Loucy (cell line): ENCODE data around the gene EFS.

Experiments
- H2AFZ ChIP-seq: fragments of 200-600 bp; sonication (generic); 2 replicates; pipeline ENCODE4 v1.6.0; 2016; ENCODE audit warnings: antibody characterized with exemption, mild to moderate bottlenecking, low read length, moderate library complexity
- H3F3A ChIP-seq: fragments of 200-600 bp; 2 replicates; pipeline ENCODE4 v1.6.0; 2016; ENCODE audit warnings: antibody characterized with exemption, low read depth, mild to moderate bottlenecking
- H3K27me3 ChIP-seq: fragments of 200-600 bp; sonication (generic); 2 replicates; pipeline ENCODE4 v1.6.1; 2014; ENCODE audit warnings: low read length, mild to moderate bottlenecking; ENCODE audit not compliant: insufficient read depth, poor library complexity, severe bottlenecking
- H3K36me3 ChIP-seq: fragments of 200-600 bp; sonication (generic); 2 replicates; pipeline ENCODE4 v1.6.1; 2016; ENCODE audit warnings: low read length; ENCODE audit not compliant: insufficient read depth
- H3K4me1 ChIP-seq: fragments of 200-600 bp; sonication (generic); 2 replicates; pipeline ENCODE4 v1.5.1; 2014; ENCODE audit warnings: low read length, mild to moderate bottlenecking; ENCODE audit not compliant: insufficient read depth, poor library complexity, severe bottlenecking
- H3K4me2 ChIP-seq: fragments of 200-600 bp; sonication (generic); 2 replicates; pipeline ENCODE4 v1.6.0; 2014; ENCODE audit warnings: antibody characterized with exemption, low read length, low read depth, mild to moderate bottlenecking; ENCODE audit not compliant: poor library complexity, severe bottlenecking
- H3K4me3 ChIP-seq: fragments of 200-600 bp; sonication (generic); 2 replicates; pipeline ENCODE4 v1.5.1; 2014; ENCODE audit warnings: low read length, mild to moderate bottlenecking, mixed read lengths; ENCODE audit not compliant: poor library complexity, severe bottlenecking
- H3K79me2 ChIP-seq: fragments of 200-600 bp; sonication (generic); 2 replicates; pipeline ENCODE4 v1.6.1; 2014; ENCODE audit warnings: low read length; ENCODE audit not compliant: insufficient read depth
- H3K9ac ChIP-seq: fragments of 200-600 bp; sonication (generic); 2 replicates; pipeline ENCODE4 v1.6.0; 2014; ENCODE audit warnings: mild to moderate bottlenecking, low read depth, low read length, moderate library complexity; ENCODE audit not compliant: poor library complexity, severe bottlenecking
- H3K9me2 ChIP-seq: fragments of 200-600 bp; sonication (generic); replicated peaks from 2 replicates; pipeline ENCODE4 v1.6.1; 2016; ENCODE audit warnings: low read depth, low read length, mixed read lengths
- H3K9me3 ChIP-seq: fragments of 200-600 bp; sonication (generic); 2 replicates; pipeline ENCODE4 v1.6.1; 2014; ENCODE audit warnings: mild to moderate bottlenecking, antibody characterized with exemption, low read length, low read depth; ENCODE audit not compliant: insufficient read depth
- H4K20me1 ChIP-seq: fragments of 200-600 bp; sonication (generic); 2 replicates; pipeline ENCODE4 v1.6.0; 2014; ENCODE audit warnings: antibody characterized with exemption, low read length, mild to moderate bottlenecking; ENCODE audit not compliant: insufficient read depth, poor library complexity, severe bottlenecking
- CTCF ChIP-seq: fragments of 200-600 bp; sonication (generic); conservative IDR thresholded peaks from 2 replicates; pipeline ENCODE4 v1.5.1; 2014; ENCODE audit warnings: mild to moderate bottlenecking, antibody characterized with exemption, low read length
- EZH2phosphoT487 ChIP-seq: fragments of 200-600 bp; IDR thresholded peaks from 2 replicates; pipeline ENCODE4 v1.6.1; 2018; ENCODE audit warnings: antibody characterized with exemption, mild to moderate bottlenecking, moderate library complexity, borderline replicate concordance

EFS gene

GRCh38 chr14:23356662-23357061, 8.3 kb downstream of the EFS start:
- Histone ChIP-seq H3K4me1 (no peaks in the 10 kb centered on the region), H3K9me2 (no peaks in the 10 kb centered on the region), H3K27me3 (peaks cover 12% of the 10 kb centered on the region), H2AFZ (no peak overlapping the region), H3K79me2 (no peaks in the 10 kb centered on the region), H3K9ac (no peak overlapping the region), H3K36me3 (no peaks in the 10 kb centered on the region), H3F3A (no peaks in the 10 kb centered on the region), H3K4me2 (no peak overlapping the region), H3K4me3 (no peak overlapping the region), H4K20me1 (no peaks in the 10 kb centered on the region), H3K9me3 (no peaks in the 10 kb centered on the region)
- TF ChIP-seq EZH2phosphoT487 (no peak), CTCF (no peak)

GRCh38 chr14:23355871-23356435, 9.0 kb downstream of the EFS start:
- Histone ChIP-seq H4K20me1 (no peaks in the 10 kb centered on the region), H3K9me2 (no peaks in the 10 kb centered on the region), H3K9me3 (no peaks in the 10 kb centered on the region), H3K4me3 (no peak overlapping the region), H3K27me3 (peaks cover 17% of the 10 kb centered on the region), H2AFZ (no peak overlapping the region), H3K79me2 (no peaks in the 10 kb centered on the region), H3F3A (no peaks in the 10 kb centered on the region), H3K4me1 (no peaks in the 10 kb centered on the region), H3K36me3 (no peaks in the 10 kb centered on the region), H3K4me2 (no peak overlapping the region), H3K9ac (no peak overlapping the region)
- TF ChIP-seq CTCF (no peak), EZH2phosphoT487 (no peak)

- Histone ChIP-seq H3K27me3 (peaks cover 17% of the 10 kb centered on the region), H4K20me1 (no peaks in the 10 kb centered on the region), H3K79me2 (no peaks in the 10 kb centered on the region), H3K9me2 (no peaks in the 10 kb centered on the region), H3K4me2 (no peak overlapping the region), H3K4me1 (no peaks in the 10 kb centered on the region), H3K36me3 (no peaks in the 10 kb centered on the region), H3K4me3 (no peak overlapping the region), H3K9ac (no peak overlapping the region), H3K9me3 (no peaks in the 10 kb centered on the region), H3F3A (no peaks in the 10 kb centered on the region), H2AFZ (no peak overlapping the region)
- TF ChIP-seq CTCF = no peak
- TF ChIP-seq EZH2phosphoT487 = no peak
These were observed 10.0 kb downstream of the EFS start for GRCh38 chr14:23354990-23355389.
